GM12801 (cell line): ENCODE data around the gene MYD88.

Source experiments
- TF ChIP-seq, protein P1 (sequence below): IDR thresholded peaks from one replicate; pipeline ENCODE4 v1.5.1; 2011; ENCODE audit warnings: control low read depth; ENCODE audit not compliant: insufficient read length; ENCODE audit errors: extremely low read depth

MYD88 gene

DNA sequence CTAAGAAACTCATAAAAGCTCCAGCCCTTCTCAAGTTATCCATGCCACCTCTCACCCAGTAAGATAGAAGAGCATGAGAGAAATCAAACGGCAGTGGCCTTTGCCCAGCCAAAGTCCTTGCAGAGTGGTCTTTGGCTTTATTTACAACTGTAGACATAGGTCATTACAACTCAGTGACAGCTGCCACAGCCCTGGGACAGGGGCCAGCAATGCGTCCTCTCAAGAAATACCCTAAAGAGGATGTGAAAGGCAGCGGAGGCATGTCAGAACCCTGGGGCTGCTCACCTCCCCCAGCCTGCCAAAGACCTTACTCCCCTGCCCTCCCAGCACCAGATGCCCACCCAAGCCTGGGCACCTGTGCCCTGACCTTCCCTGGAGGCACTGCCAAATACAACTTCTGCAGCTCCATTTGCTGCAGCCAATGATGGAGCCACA lies 7.8 kb upstream of the MYD88 start:
- TF ChIP-seq, protein P1, sequence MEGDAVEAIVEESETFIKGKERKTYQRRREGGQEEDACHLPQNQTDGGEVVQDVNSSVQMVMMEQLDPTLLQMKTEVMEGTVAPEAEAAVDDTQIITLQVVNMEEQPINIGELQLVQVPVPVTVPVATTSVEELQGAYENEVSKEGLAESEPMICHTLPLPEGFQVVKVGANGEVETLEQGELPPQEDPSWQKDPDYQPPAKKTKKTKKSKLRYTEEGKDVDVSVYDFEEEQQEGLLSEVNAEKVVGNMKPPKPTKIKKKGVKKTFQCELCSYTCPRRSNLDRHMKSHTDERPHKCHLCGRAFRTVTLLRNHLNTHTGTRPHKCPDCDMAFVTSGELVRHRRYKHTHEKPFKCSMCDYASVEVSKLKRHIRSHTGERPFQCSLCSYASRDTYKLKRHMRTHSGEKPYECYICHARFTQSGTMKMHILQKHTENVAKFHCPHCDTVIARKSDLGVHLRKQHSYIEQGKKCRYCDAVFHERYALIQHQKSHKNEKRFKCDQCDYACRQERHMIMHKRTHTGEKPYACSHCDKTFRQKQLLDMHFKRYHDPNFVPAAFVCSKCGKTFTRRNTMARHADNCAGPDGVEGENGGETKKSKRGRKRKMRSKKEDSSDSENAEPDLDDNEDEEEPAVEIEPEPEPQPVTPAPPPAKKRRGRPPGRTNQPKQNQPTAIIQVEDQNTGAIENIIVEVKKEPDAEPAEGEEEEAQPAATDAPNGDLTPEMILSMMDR: no peak

DNA sequence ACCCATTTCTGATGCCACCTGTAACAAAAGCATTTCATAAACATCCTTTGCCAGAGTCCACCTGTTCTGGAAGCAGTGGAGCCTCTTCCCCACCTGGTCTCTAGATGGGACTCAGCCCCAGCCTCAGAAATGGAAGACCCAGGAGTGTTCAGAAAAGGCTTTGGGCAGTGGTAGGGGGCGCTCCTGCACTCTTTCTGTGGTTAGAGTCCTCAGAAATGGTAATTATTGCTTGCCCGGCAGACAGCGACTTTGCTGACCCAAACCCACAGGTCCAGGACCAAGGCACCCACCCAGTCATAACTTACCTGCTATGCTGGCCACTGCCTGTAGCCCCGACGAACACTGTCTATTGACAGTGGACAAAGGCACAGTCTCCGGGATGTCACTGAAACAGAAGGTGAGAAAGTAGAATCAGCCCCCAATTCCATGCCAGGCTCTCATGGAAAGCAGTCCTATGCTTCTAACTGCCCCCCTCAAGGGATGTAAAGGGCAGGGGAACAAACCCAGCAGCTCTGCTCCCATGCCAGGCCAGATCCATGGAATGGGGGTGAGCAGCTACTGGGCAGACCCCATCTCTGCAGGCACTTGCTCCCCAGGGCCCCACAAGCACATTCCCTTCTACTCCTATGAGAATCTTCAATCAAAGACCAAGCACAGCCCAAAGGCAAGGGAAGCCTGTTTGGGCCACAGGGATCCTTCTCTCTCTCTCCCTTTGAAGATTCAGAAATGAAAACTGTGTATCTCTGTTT lies 6.7 kb upstream of the MYD88 start:
- TF ChIP-seq, protein P1: no peak

DNA sequence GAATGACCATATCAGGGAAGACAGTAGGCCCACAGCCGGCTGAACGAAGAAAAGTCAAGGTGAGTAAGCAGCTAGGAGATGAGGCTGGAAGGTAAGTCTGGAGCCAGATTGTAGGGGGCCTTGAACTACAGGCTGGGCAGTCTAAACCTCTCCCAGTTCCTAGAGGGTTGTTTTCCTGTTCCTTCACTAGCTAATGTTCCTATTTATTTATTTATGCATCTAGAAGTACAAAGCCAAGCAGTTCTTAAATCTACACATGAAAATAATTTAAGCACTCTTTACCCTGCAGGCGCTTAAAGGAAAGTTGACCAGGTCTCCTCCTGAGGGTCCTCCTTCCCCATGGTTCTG lies 5.3 kb upstream of the MYD88 start:
- TF ChIP-seq, protein P1: no peak

DNA sequence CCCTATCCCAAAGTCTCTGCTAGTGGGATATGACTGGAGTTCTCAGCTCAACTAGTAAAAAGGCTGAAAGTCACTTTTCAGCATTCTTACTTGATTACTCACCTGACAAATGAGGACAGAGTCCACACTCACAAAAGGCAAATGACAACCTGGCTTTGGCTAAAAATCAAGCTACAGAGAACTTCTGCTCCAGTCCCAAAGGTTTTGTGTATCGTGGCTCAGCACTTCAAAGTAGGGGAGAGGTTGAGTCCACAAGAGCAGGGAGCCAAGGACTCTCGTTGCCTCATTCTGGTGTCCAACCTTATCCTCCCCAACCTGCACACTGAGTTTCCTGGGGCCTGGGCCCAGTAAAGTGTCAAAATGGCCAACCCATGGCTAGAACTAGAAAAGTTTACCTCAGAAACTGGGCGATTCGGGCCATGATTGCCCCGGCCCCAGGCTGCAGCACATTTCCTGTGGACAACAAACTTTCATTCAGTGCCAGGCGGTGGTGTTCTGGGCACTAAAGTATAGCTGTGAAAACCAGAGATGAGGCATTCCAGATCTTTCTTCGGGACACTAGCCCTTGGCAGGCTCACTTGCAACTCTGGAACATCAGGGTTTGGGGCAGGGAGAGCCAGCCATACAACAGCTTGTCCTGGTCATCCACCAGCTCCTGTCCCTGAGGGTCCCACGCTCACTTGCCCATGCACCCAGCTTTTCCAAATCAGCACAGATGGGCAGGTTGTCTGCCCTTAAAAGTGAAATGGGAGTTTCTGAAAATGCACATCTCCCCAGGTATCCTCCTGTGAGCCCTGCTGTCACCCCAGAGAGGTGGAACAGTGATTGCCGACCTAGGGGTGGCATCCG lies 4.7 kb upstream of the MYD88 start:
- TF ChIP-seq, protein P1: no peak

DNA sequence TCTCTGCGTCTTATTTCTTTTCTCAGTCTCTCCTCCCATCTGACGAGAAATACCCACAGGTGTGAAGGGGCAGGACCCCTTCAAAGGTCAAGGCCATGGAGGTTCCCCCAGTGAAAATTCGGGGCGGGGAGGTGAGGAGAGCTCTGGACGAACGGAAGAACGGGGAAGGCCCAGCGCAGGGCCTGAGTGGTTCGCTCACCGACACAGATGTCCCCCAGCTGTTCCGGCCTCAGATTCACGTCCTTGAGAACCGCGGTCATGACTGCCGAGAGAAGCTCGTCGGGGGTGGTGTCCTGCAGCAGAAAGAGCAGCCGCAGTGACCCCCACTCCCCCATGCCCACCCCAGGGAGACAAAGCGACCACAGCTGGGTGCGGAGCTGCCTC lies 2.1 kb upstream of the MYD88 start:
- TF ChIP-seq, protein P1: no peak

DNA sequence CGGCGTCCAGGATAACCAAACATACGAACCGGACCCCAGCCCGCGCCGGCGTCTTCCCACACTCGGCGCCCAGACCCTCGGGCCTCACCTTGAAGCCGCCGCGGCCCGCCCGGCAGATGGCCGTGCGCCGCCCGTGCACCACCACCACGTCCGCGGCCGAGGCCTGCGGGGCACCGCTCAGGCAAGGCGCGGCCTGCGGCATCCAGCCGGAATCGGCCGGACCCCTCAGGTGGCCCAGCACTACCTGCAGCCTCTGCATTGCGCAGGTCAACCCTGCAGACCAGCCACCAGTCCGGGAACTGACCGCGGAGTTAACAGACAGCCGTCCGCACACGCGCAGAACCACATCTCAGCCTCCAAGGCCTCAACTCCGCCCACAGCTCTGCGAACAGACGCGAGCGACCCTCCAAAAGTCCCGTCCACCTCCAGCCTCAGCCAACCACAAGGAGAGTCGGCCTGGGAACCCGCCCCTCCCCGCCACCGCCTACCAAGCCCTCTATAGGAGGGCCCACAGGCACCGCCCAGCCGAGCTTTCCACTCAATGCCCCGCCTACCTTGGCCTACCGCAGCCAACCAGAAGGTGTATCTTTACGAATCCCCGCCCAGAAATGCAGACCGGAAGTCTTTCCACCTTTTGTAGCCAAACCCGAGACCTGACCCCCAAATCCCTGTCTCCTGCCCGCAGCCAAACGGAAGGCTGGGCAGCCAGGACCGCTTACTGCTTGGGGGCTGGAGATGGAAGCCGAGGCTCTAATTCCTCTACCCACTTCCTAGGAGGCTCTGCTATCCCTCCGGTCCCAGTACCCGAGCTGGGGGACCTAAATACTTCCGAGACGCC lies 1.5 kb upstream of the MYD88 start, which contains the start of gene ACAA1:
Gene ACAA1, minus strand, starts transcription at position 351 of the 838 bp plus-strand sequence. Its CDS starts 92 bp downstream, at position 259.
- TF ChIP-seq, protein P1: no peak
